Measurements from ENCODE around the gene AGAP1. TPM values are rescaled to one million over a fixed set of nuclear protein-coding genes. Genes with fewer than 3 reads are reported as not detected.

AGAP1 gene
- total RNA-seq, 1 experiment from 2014 or later = 56.4 TPM

GRCh38 chr2:235706506-235706905 is 212.7 kb downstream of the AGAP1 start:
- BruUV-seq (replicated peaks) = no TSS peak
- no peak for TF ChIP-seq CTCF (IDR thresholded peaks at IDR 0.05; ENCODE audit: unreplicated experiment)
- Mint-ChIP-seq H3K27me3 (ENCODE audit: unreplicated experiment) (no peaks in the 10 kb centered on the region), H3K9me3 (ENCODE audit: low read depth, unreplicated experiment) (no peaks in the 10 kb centered on the region), H3K36me3 (ENCODE audit: insufficient read depth, unreplicated experiment) (peaks cover 31% of the 10 kb centered on the region), H3K27ac (ENCODE audit: unreplicated experiment) (no peak overlapping the region), H3K4me1 (ENCODE audit: low read depth, unreplicated experiment) (peaks cover 69% of the 10 kb centered on the region), H3K4me3 (ENCODE audit: low read depth, unreplicated experiment) (no peak overlapping the region)
- CTCF ChIA-PET = interaction anchor here (1.2 kb wide), 1 partner anchor 40 kb away, joined by 3 read pairs; no protein-coding TSS in a partner anchor
- DNase-seq = no peak
- intact Hi-C loops (cut with micrococcal nuclease; ENCODE audit: unreplicated experiment) = loop anchor here (5.0 kb wide), 1 partner anchor 34 kb away; no protein-coding TSS in a partner anchor

GRCh38 chr2:235707411-235708096 is 213.7 kb downstream of the AGAP1 start:
- Mint-ChIP-seq H3K4me1 (ENCODE audit: low read depth, unreplicated experiment) (peaks cover 58% of the 10 kb centered on the region), H3K36me3 (ENCODE audit: insufficient read depth, unreplicated experiment) (peaks cover 31% of the 10 kb centered on the region), H3K27me3 (ENCODE audit: unreplicated experiment) (no peaks in the 10 kb centered on the region), H3K9me3 (ENCODE audit: low read depth, unreplicated experiment) (no peaks in the 10 kb centered on the region), H3K27ac (ENCODE audit: unreplicated experiment) (peak overlapping the region; percentile 97), H3K4me3 (ENCODE audit: low read depth, unreplicated experiment) (peak overlapping the region; percentile 62)
- CTCF ChIA-PET = no interaction called here
- no TSS peak for BruUV-seq (replicated peaks)
- no peak for TF ChIP-seq CTCF (IDR thresholded peaks at IDR 0.05; ENCODE audit: unreplicated experiment)
- no peak for DNase-seq
- intact Hi-C loops (cut with micrococcal nuclease; ENCODE audit: unreplicated experiment) = loop anchor here (5.0 kb wide), 1 partner anchor 35 kb away; no protein-coding TSS in a partner anchor

- intact Hi-C loops (cut with micrococcal nuclease; ENCODE audit: unreplicated experiment) = loop anchor here (5.0 kb wide), 1 partner anchor 37 kb away; no protein-coding TSS in a partner anchor
- no peak for TF ChIP-seq CTCF (IDR thresholded peaks at IDR 0.05; ENCODE audit: unreplicated experiment)
- peak; percentile 94 for DNase-seq
- BruUV-seq (replicated peaks) = no TSS peak
- Mint-ChIP-seq H3K27ac (ENCODE audit: unreplicated experiment) (peak overlapping the region; percentile 97), H3K4me1 (ENCODE audit: low read depth, unreplicated experiment) (peaks cover 60% of the 10 kb centered on the region), H3K27me3 (ENCODE audit: unreplicated experiment) (no peaks in the 10 kb centered on the region), H3K4me3 (ENCODE audit: low read depth, unreplicated experiment) (peak overlapping the region; percentile 62), H3K36me3 (ENCODE audit: insufficient read depth, unreplicated experiment) (peaks cover 31% of the 10 kb centered on the region), H3K9me3 (ENCODE audit: low read depth, unreplicated experiment) (no peaks in the 10 kb centered on the region)
- CTCF ChIA-PET = interaction anchor here (0.6 to 2.2 kb wide), 8 partner anchors 19 to 245 kb away, joined by 3 to 13 read pairs (median 5); no protein-coding TSS in a partner anchor
Observed at GRCh38 chr2:235709124-235709813, 215.4 kb downstream of the AGAP1 start.

- H3K36me3 Mint-ChIP-seq (ENCODE audit: insufficient read depth, unreplicated experiment) = peaks cover 38% of the 10 kb centered on the region
- no peak for TF ChIP-seq CTCF (IDR thresholded peaks at IDR 0.05; ENCODE audit: unreplicated experiment)
- BruUV-seq (replicated peaks) = TSS peak; percentile 70
- no peaks in the 10 kb centered on the region for H3K9me3 Mint-ChIP-seq (ENCODE audit: low read depth, unreplicated experiment)
- intact Hi-C loops (cut with micrococcal nuclease; ENCODE audit: unreplicated experiment) = loop anchor here (5.0 kb wide), 1 partner anchor 38 kb away; no protein-coding TSS in a partner anchor
- H3K4me1 Mint-ChIP-seq (ENCODE audit: low read depth, unreplicated experiment) = peaks cover 57% of the 10 kb centered on the region
- peak; percentile 21 for DNase-seq
- CTCF ChIA-PET = interaction anchor here (0.9 to 2.2 kb wide), 3 partner anchors 20 to 36 kb away, joined by 3 to 13 read pairs (median 7); no protein-coding TSS in a partner anchor
- H3K4me3 Mint-ChIP-seq (ENCODE audit: low read depth, unreplicated experiment) = peak overlapping the region; percentile 62
- H3K27me3 Mint-ChIP-seq (ENCODE audit: unreplicated experiment) = no peaks in the 10 kb centered on the region
- peak overlapping the region; percentile 97 for H3K27ac Mint-ChIP-seq (ENCODE audit: unreplicated experiment)
Observed at GRCh38 chr2:235709969-235710879, 216.4 kb downstream of the AGAP1 start.

Measured in Calu3 (cell line).